Activated naive CD4-positive, alpha-beta T cell treated with anti-CD3 and anti-CD28 coated beads, Interleukin-2, amount 10 ng/mL, durations not matched to agents 7 days and 5 days (primary cell): Measurements from ENCODE around the gene TXNDC2.
A peak's percentile ranks its signal among the peaks of the same experiment; 100 is the strongest.
"Not testable (repeated sequence)": the region's sequence is repeated elsewhere in the genome, so short reads cannot be mapped to it uniquely, and the experiment has no call there.

Experiments used
- CTCF ChIA-PET: fragments of 350-600 bp; sonication (Branson Sonifier 250); formaldehyde crosslinking; loops from one replicate; lab custom pipeline; 2021; ENCODE audit warnings: antibody characterized with exemption; lab: Charles Lee
- DNase-seq: peaks from one replicate; pipeline ENCODE4 v3.0.0-alpha.2; 2020
- H3K27ac Mint-ChIP-seq: one replicate; pipeline ENCODE4 v1.8.0; 2021; ENCODE audit warnings: mild to moderate bottlenecking, moderate library complexity, mixed read lengths
- H3K27me3 Mint-ChIP-seq: one replicate; pipeline ENCODE4 v1.8.0; 2021; ENCODE audit warnings: mild to moderate bottlenecking, mixed read lengths
- H3K36me3 Mint-ChIP-seq: one replicate; pipeline ENCODE4 v1.8.0; 2021; ENCODE audit warnings: mixed read lengths
- H3K4me1 Mint-ChIP-seq: one replicate; pipeline ENCODE4 v1.8.0; 2021; ENCODE audit warnings: mixed read lengths
- H3K4me3 Mint-ChIP-seq: one replicate; pipeline ENCODE4 v1.8.0; 2021; ENCODE audit warnings: mild to moderate bottlenecking, moderate library complexity, mixed read lengths
- H3K9me3 Mint-ChIP-seq: one replicate; pipeline ENCODE4 v1.8.0; 2021; ENCODE audit warnings: mixed read lengths

TXNDC2 gene

GRCh38 chr18:9905401-9905922 is 19.7 kb downstream of the TXNDC2 start:
- H3K27me3 Mint-ChIP-seq = peaks cover 34% of the 10 kb centered on the region
- no peaks in the 10 kb centered on the region for H3K9me3 Mint-ChIP-seq
- no peak for DNase-seq

GRCh38 chr18:9906481-9906880 is 20.7 kb downstream of the TXNDC2 start:
- Mint-ChIP-seq H3K4me3 (no peak overlapping the region), H3K9me3 (no peaks in the 10 kb centered on the region), H3K4me1 (no peaks in the 10 kb centered on the region), H3K27me3 (peaks cover 34% of the 10 kb centered on the region), H3K27ac (no peak overlapping the region), H3K36me3 (no peaks in the 10 kb centered on the region)
- CTCF ChIA-PET = no interaction called here
- no peak for DNase-seq

More at GRCh38 chr18:9905401-9905922, 19.7 kb downstream of the TXNDC2 start:
- H3K4me3 Mint-ChIP-seq = no peak overlapping the region
- H3K36me3 Mint-ChIP-seq = no peaks in the 10 kb centered on the region
- H3K4me1 Mint-ChIP-seq = no peaks in the 10 kb centered on the region
- CTCF ChIA-PET = no interaction called here
- no peak overlapping the region for H3K27ac Mint-ChIP-seq

GRCh38 chr18:9907867-9908266 is 22.1 kb downstream of the TXNDC2 start:
- Mint-ChIP-seq H3K27me3 (peaks cover 39% of the 10 kb centered on the region), H3K9me3 (peaks cover 2% of the 10 kb centered on the region), H3K4me1 (peaks cover 6% of the 10 kb centered on the region), H3K36me3 (no peaks in the 10 kb centered on the region), H3K4me3 (no peak overlapping the region), H3K27ac (no peak overlapping the region)
- CTCF ChIA-PET = no interaction called here
- no peak for DNase-seq

- Mint-ChIP-seq H3K9me3 (peaks cover 2% of the 10 kb centered on the region), H3K4me1 (peaks cover 14% of the 10 kb centered on the region), H3K4me3 (no peak overlapping the region), H3K27ac (no peak overlapping the region), H3K27me3 (peaks cover 36% of the 10 kb centered on the region), H3K36me3 (peaks cover under 1% of the 10 kb centered on the region)
- DNase-seq = no peak
- CTCF ChIA-PET = no interaction called here
Observed at GRCh38 chr18:9910071-9910470, 24.3 kb downstream of the TXNDC2 start.

- H3K9me3 Mint-ChIP-seq = peaks cover 2% of the 10 kb centered on the region
- no peak overlapping the region for H3K4me3 Mint-ChIP-seq
- no peak for DNase-seq
- peaks cover 34% of the 10 kb centered on the region for H3K27me3 Mint-ChIP-seq
- peaks cover 2% of the 10 kb centered on the region for H3K36me3 Mint-ChIP-seq
- peaks cover 20% of the 10 kb centered on the region for H3K4me1 Mint-ChIP-seq
- H3K27ac Mint-ChIP-seq = no peak overlapping the region
- CTCF ChIA-PET = no interaction called here
Observed at GRCh38 chr18:9910661-9911060, 24.9 kb downstream of the TXNDC2 start.

- Mint-ChIP-seq H3K27me3 (peaks cover 30% of the 10 kb centered on the region), H3K27ac (no peak overlapping the region), H3K4me1 (peaks cover 25% of the 10 kb centered on the region), H3K36me3 (peaks cover 3% of the 10 kb centered on the region), H3K9me3 (peaks cover 2% of the 10 kb centered on the region), H3K4me3 (no peak overlapping the region)
- no peak for DNase-seq
- CTCF ChIA-PET = no interaction called here
Observed at GRCh38 chr18:9911226-9911625, 25.5 kb downstream of the TXNDC2 start.

- DNase-seq, CTCF ChIA-PET, H3K9me3 Mint-ChIP-seq, H3K27ac Mint-ChIP-seq, H3K36me3 Mint-ChIP-seq: not testable (repeated sequence)
- Mint-ChIP-seq H3K4me3 (peak overlapping the region; percentile 84), H3K27me3 (peaks cover 23% of the 10 kb centered on the region), H3K4me1 (peaks cover 31% of the 10 kb centered on the region)
Observed at GRCh38 chr18:9912285-9912684, 26.5 kb downstream of the TXNDC2 start.

- peak overlapping the region; percentile 84 for H3K4me3 Mint-ChIP-seq
- DNase-seq = no peak
- H3K9me3 Mint-ChIP-seq = peaks cover 2% of the 10 kb centered on the region
- peak overlapping the region; percentile 94 for H3K27ac Mint-ChIP-seq
- peaks cover 3% of the 10 kb centered on the region for H3K36me3 Mint-ChIP-seq
- peaks cover 31% of the 10 kb centered on the region for H3K4me1 Mint-ChIP-seq
- H3K27me3 Mint-ChIP-seq = peaks cover 23% of the 10 kb centered on the region
- CTCF ChIA-PET = interaction anchor here (1.2 kb wide), 1 partner anchor 45 kb away, joined by 3 read pairs; no protein-coding TSS in a partner anchor
Observed at GRCh38 chr18:9913151-9913525, 27.4 kb downstream of the TXNDC2 start.

GRCh38 chr18:9913526-9914333 is 28.0 kb downstream of the TXNDC2 start, which contains the start of gene VAPA:
TSS of gene VAPA (plus strand) at chr18:9914016. CDS start at chr18:9914257, 241 bp downstream.
- peak within 1 kb of the TSS; percentile 85 for H3K4me3 Mint-ChIP-seq
- H3K27ac Mint-ChIP-seq = peak within 1 kb of the TSS; percentile 96
- H3K27me3 Mint-ChIP-seq = peaks cover 18% of the 10 kb centered on the region
- peaks cover 3% of the 10 kb centered on the region for H3K36me3 Mint-ChIP-seq
- CTCF ChIA-PET = interaction anchor here (1.2 kb wide), 1 partner anchor 44 kb away, joined by 3 read pairs; no protein-coding TSS in a partner anchor
- peaks cover 2% of the 10 kb centered on the region for H3K9me3 Mint-ChIP-seq
- DNase-seq = peak; percentile 95
- H3K4me1 Mint-ChIP-seq = peaks cover 31% of the 10 kb centered on the region

- H3K36me3 Mint-ChIP-seq = peaks cover 3% of the 10 kb centered on the region
- H3K27ac Mint-ChIP-seq = peak overlapping the region; percentile 94
- CTCF ChIA-PET = interaction anchor here (1.2 kb wide), 1 partner anchor 43 kb away, joined by 3 read pairs; no protein-coding TSS in a partner anchor
- H3K27me3 Mint-ChIP-seq = peaks cover 13% of the 10 kb centered on the region
- peaks cover 31% of the 10 kb centered on the region for H3K4me1 Mint-ChIP-seq
- no peak for DNase-seq
- peaks cover 2% of the 10 kb centered on the region for H3K9me3 Mint-ChIP-seq
- H3K4me3 Mint-ChIP-seq = peak overlapping the region; percentile 84
Observed at GRCh38 chr18:9914334-9914583, 28.5 kb downstream of the TXNDC2 start.

- peaks cover 11% of the 10 kb centered on the region for H3K27me3 Mint-ChIP-seq
- peaks cover 2% of the 10 kb centered on the region for H3K9me3 Mint-ChIP-seq
- H3K27ac Mint-ChIP-seq = peak overlapping the region; percentile 96
- H3K4me3 Mint-ChIP-seq = peak overlapping the region; percentile 85
- DNase-seq = peak; percentile 81
- CTCF ChIA-PET = interaction anchor here (1.1 to 1.2 kb wide), 2 partner anchors 43 to 295 kb away, joined by 3 read pairs; no protein-coding TSS in a partner anchor
- H3K4me1 Mint-ChIP-seq = peaks cover 31% of the 10 kb centered on the region
- H3K36me3 Mint-ChIP-seq = peaks cover 3% of the 10 kb centered on the region
Observed at GRCh38 chr18:9914584-9915290, 29.0 kb downstream of the TXNDC2 start.

GRCh38 chr18:9915291-9916076 is 29.7 kb downstream of the TXNDC2 start:
- Mint-ChIP-seq H3K4me3 (peak overlapping the region; percentile 85), H3K27ac (peak overlapping the region; percentile 96)

GRCh38 chr18:9916077-9916639 is 30.4 kb downstream of the TXNDC2 start:
- Mint-ChIP-seq H3K4me3 (peak overlapping the region; percentile 85), H3K9me3 (peaks cover 2% of the 10 kb centered on the region), H3K27me3 (peaks cover 6% of the 10 kb centered on the region), H3K36me3 (peaks cover 3% of the 10 kb centered on the region), H3K4me1 (peaks cover 31% of the 10 kb centered on the region), H3K27ac (peak overlapping the region; percentile 96)
- DNase-seq = no peak
- CTCF ChIA-PET = no interaction called here

More at GRCh38 chr18:9915291-9916076, 29.7 kb downstream of the TXNDC2 start:
- Mint-ChIP-seq H3K36me3 (peaks cover 3% of the 10 kb centered on the region), H3K4me1 (peaks cover 31% of the 10 kb centered on the region), H3K27me3 (peaks cover 6% of the 10 kb centered on the region), H3K9me3 (peaks cover 2% of the 10 kb centered on the region)
- no peak for DNase-seq
- CTCF ChIA-PET = interaction anchor here (1.1 kb wide), 1 partner anchor 296 kb away, joined by 3 read pairs; no protein-coding TSS in a partner anchor
